HTR-8/SVneo (cell line): ENCODE data around the gene KLHL14.

ENCODE experiments used
- DNase-seq: peaks from one replicate; pipeline ENCODE4 v3.0.0; 2011; ENCODE audit warnings: low spot score, mixed read lengths; ENCODE audit not compliant: insufficient read length
- FAIRE-seq: peaks from 2 replicates; lab custom pipeline; 2011; peaks lifted over from hg19 to GRCh38; lab: Jason Lieb, UNC

Gene KLHL14

DNA sequence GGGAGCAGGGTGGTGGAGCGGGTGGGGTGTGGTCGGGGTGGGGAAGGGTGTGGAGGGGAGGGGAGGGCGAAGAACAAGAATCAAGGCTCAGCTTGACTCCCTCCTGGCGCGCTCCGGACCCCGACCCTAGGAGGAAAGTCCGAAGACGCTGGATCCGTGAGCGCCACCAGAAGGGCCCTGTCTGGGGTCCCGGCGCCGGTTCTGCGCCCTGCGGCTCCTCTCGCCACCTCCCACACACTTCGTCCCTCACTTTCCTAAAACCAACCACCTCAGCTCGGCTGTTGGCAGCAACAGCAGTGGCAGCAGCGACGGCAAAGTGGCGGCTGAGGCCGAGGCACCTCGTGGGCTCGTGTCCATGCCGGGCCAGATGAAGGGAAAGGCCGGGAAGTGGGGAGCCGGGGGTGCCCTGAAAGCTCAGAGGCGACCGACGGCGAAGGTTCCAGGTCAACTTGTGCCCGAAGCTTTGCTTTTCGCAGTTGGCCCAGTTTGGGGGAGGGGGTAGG lies 2.1 kb downstream of the KLHL14 start:
- DNase-seq (no peak), FAIRE-seq (no peak)

DNA sequence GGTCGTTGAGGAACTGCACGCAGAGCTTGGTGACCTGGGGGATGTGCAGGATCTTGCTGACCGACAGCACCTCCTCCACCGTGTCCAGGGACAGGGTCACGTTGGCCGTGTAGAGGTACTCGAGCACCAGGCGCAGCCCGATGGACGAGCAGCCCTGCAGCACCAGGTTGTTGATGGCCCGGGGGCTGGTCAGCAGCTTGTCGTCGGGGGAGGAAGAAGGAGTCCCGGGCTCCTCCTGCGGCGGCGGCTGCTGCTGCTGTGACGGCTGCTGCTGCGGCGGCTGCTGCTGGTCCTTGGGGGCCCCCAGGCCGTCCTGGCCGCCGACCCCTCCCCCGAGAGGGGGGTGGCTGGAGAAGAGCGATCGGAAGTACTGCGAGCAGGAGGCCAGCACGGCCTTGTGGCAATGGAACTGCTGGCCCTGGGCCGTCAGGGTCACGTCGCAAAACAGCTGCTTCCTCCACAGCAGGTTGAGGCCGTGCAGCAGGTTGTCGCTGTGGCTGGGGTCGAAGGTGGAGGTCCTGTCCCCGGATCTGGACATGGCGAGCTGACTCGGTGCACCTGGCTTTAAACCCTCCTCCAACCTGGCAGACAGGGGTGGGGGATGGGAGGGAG lies 2.7 kb downstream of the KLHL14 start:
- DNase-seq (no peak), FAIRE-seq (no peak)

DNA sequence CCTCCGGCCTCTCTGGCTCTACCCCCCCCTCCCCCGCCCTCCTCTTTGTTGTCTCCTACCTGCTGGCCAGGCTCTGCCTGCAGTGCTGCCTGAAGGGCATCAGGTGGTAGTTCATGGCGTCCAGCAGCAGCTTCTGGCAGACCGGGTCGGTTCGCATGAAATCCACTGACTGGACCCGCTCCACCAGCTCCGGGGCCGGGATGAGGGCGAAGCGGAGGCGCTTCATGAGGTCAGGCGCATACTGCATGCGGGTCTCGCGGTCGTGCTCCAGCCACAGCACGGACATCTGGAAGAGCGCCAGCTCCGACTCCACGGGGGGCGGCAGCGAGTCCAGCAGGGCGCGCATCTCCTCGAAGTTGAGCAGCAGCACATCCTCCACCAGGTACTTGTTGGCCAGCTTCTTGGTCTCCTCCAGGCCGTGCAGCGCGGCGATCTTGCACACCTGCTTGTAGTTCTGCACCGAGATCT lies 3.2 kb downstream of the KLHL14 start:
- DNase-seq, result no peak
- no peak for FAIRE-seq

DNA sequence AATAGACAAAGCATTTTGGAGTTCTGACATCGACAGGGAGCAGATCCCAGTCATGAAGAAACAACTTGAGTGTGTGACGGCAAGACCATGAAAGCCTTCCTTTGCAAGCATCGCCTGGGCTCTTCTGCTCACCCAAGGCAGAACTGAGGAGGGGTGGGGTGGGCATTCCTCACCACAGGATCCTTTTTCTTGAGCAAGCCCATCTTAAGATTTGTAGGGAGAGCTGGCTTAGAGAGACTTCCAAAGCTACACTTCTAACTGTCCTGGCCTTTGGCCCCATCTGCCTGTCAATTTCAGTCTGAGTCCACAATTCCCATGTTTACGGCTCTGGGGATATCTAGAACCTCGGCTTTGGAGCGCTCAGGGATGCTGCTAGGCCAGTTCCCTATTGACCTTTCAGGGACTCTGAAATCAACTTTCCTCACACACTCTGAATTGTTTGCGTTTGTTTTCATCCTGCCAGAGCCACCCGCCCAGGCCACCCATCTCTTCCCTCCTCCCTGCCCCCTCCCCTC lies 3.7 kb downstream of the KLHL14 start:
- DNase-seq (no peak), FAIRE-seq (no peak)

DNA sequence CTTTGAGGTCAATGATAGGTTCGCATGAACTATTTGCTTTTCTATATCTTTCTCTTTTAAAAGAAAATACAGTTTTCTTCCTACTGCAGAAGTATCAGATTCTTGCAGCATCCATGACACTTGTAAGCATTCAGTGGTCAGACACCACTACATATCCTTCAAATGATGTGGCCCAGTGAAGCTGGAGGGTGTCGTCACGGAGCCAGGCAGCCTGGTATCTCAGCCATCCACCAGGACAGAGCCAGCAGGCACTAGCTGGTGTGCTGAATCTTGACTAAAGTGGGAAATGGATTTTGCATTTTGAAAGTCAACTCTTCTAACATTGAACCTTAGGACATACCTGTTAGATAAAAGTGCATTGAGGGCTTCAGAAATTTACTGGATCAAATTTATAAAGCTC lies 5.4 kb downstream of the KLHL14 start:
- no peak for DNase-seq
- no peak for FAIRE-seq

DNA sequence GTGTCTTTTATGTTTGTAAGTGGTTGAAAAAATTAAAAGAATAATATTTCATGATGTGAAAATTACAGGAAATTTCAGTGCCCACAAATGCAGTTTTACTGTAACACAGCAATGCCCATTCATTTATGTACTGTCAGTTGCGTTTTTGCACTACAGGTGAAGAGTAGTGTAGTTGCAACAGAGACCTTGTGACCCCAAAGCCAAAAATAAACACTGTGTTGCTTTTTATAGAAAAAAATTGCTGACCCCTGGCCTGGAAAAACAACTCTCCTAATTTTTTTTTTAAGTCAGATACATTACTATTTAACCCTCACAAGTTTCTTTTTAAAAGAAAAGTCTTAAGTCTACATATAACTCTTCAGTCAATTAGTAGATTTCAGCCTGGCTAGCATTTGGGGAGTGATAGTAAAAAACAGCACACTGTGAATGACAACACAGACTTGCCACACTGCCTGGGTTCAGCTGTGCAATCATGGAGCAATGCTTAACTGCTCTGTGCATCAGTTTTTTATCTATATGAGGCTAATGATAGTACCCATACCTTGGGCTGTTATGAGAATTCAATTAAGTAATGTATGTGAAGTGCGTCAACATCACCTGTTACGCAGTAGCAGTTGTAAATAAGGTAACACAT lies 8.1 kb downstream of the KLHL14 start:
- FAIRE-seq, result no peak
- DNase-seq, result no peak

DNA sequence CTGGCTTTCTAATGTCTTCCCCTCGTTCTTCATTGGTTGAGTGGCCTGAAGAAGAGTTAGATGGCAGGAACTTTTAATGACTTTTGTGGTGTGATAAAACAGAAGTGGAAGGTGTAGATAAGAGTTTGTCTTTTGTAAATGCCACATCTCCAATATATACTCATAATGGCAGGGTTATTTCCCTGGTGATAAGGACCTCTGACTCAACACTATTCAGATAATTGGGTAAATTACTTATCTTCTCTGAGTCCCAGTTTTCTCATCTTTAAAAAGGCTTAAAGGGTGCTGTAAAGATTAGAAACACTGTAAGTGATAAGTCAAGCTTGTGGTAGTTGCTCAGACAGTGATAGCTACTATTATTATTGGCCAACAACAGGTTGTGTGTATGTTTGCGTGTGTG lies 9.5 kb downstream of the KLHL14 start:
- FAIRE-seq (no peak), DNase-seq (no peak)

DNA sequence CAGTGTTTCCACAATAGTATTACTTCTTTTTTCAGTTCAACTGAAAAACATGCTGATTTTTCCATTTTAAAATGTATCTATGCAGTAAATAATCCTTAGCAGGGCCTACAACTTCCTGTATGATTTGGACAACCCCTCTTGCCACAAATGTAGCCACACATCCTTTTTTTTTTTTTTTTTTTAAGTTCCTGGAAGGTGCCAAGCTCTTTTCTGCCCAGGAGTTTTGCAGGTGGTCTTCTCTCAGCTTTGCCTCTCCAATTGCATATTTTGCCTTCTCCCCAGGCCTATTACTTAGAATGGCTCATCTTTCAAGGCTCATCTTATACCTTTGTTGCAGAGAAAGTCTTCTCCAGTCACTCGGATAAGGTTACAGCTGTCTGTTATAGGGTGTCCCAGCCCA lies 11.6 kb downstream of the KLHL14 start:
- no peak for DNase-seq
- no peak for FAIRE-seq

DNA sequence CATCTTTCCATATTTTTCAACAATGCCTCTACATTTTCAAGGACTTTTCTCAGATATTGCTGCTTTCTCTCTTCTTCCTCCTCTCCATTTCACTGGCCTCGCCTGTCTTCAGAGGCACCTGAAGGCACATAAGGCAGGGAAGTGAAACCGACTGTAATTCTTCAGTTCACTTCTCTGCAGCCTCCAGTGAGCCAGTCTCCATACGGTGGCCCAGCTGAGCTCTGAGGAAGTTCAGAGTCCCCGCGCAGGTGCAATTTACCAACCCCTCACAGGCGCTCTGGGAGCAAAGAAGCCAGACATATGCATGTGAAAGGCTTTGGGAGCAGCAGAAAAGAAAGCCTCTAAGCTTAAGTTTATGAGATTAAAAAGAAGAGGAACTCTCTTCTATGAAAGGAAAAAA lies 12.4 kb downstream of the KLHL14 start:
- FAIRE-seq (no peak), DNase-seq (no peak)

DNA sequence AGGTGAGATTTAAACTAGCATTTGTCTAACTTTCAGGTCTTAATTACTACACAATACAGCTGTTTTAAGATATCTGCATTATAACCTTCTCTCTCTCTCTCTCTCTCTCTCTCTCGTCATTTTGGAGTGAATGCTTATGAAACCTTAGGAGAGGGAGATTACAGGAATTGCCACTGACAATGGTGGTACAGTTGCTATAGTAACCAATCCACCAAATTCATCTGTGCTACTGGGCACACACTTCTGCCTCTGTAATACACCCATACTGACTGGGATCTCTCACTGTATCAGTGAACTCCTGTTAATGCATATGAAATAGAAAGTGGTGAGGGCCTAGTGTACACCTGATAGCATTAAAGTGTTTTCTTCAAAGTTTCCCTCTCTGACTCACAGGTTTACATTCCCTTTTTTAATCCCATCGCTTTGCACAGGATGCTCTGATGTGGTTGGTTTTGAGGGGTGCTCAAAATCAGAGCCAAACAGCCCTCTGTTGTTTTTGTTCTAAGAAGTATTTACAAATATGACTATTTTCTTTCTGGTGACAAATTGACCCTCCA lies 13.1 kb downstream of the KLHL14 start:
- FAIRE-seq (no peak), DNase-seq (no peak)

DNA sequence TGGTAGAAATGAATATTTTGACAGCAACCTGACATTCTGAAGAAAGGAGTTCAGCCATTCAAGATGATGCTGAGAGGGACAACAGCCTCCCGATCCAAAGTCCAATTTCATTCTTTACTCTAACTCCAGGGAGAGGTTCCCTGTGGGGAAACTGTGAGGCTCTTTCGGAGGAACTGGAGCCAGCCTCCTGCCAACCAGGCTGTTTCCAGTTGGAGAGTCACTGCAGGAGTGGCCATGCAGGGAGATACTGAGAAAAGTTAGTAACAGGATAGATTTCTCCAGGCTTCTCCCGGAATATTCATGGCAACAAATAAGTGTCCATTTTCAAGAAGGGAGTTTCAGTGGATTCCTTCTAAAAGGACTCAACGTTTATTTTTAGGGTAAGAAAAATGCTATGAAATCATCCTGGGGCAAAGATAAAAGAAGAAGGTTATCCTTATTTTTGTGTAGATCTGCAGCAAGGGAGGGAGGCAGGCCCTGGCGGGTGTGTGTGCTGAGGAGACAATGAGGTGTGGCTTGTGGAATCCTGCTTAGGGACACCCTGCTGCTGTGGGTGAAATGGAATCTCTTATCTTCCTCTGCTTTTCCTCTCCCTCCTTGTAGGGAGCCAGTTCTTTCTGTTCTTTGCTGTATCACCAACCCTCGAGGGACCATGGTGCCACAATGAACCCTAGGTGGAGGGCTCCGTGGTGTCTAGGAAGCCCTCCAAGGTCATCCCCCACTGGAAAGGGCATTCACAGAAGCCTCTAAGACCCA lies 18.1 kb downstream of the KLHL14 start:
- DNase-seq (no peak), FAIRE-seq (no peak)

DNA sequence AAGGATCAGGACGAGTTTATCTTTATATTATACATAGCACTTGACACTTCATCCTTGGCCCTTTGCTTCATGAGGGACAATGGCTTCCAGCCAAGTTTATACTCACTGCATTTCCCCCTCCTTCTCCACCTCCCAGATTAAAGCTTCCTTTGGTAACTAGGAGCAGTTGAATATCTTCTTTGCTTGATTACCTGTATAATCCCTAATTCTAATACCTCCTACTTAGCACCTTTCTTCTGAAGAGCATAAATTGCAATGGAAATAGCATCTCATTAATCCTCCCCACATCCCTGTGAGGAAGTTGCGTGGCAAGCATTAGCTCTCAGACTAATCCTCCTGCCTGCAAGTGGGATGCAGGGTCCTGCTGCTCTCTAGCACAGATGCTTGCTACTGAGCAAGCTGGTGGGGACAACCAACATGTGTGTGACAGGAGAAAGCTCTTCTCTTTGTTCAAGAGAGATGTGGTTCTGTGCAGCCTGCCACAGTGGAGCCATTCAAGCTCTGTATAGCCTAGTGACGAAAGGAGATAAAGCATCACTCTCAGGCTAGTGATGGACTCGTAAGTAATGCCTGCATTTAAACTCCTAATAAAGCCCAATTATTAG lies 19.1 kb downstream of the KLHL14 start:
- no peak for FAIRE-seq
- DNase-seq, result no peak

DNA sequence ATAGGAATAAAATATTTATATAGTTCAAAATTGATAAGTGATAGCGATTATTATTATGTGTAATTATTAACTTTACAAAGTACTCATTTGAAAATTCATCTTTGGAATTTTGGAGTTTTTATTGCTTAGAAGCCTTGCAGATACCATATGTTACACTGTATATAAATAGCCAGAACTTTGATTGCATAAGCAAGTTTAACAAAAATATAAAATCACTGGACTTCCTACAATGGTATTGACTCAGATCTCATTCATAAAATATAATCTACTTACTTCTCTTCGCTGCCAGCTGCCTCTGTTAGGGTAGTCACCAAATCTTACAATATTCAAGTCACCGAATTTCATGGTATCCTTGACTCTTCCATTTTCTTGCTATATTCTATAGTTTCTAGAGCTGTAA lies 22.5 kb downstream of the KLHL14 start:
- no peak for DNase-seq
- FAIRE-seq, result no peak

DNA sequence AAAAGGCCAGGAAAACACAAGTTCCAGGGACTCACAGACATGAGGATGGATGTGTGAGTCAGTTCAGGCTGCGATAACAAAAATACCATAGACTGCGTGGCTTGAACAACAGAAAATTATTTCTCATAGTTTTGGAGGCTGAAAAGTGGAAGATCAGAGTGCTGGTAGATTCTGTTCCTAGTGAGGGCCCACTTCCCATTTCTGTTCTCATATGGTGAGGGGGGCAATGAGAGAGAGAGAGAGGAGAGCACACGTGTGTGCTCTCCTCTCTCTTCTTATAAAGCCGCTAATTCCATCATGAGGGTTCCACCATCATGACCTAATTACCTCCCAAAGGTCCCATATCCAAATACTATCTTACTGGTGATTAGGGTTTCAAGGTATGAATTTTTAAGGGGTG lies 23.0 kb downstream of the KLHL14 start:
- FAIRE-seq, result no peak
- DNase-seq, result no peak

DNA sequence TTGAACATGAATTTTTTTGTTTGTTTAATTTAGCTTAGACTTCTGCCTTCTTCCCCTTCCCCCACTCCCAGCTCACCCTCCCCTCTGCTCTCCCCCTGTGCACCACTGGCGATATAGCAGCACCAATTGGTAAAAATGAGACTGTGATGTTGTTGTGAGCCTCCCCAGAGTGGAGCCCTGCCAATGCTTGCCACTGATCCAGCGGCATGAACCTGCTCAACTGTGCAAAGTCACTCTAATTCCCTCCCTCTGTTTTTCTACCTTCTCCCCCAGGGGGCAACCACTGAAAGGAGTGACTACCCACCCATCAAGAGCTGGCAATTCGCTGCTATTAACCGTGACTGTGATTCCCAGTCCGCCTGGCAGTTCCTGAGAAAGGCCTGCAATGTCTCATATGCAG lies 30.2 kb downstream of the KLHL14 start:
- FAIRE-seq, result no peak

DNA sequence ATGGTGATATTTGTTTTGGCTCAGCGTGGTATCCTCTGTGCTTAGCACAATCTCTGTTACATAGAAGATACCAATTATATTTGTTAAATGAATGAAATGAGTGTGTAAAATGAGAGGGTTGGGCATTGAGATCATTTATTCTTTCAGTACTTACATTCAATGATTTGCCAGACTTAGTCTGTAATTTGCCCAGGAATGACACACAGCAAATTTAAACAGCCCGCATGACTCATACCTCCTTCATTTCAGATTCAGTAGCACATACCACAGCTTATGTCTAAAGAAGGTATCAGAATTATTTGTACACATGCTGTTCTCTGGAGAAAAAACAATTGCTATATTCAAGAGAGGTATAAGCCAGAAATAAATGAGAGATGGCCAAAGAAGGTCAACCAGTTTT lies 37.0 kb downstream of the KLHL14 start:
- DNase-seq, result no peak
- no peak for FAIRE-seq

More for the DNA sequence above, 30.2 kb downstream of the KLHL14 start:
- no peak for DNase-seq

DNA sequence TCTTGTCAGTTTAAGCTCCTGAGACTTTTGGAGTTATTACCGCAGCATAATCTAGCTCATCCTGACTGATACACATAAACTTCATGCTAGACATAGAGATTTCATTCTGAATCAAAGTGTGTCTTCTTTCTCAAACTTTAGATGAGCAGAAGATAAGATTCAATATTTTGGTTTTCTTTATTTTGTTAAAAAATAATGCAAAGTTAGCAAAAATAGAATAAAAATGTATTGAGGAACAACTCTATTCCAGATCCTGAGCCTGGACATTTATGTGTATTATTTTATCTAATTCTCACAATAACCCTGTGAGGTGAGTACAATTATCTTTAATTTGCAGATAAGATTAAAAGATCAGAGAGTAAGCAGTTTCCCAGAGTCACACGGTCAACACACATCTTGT lies 38.4 kb downstream of the KLHL14 start:
- DNase-seq (no peak), FAIRE-seq (no peak)

DNA sequence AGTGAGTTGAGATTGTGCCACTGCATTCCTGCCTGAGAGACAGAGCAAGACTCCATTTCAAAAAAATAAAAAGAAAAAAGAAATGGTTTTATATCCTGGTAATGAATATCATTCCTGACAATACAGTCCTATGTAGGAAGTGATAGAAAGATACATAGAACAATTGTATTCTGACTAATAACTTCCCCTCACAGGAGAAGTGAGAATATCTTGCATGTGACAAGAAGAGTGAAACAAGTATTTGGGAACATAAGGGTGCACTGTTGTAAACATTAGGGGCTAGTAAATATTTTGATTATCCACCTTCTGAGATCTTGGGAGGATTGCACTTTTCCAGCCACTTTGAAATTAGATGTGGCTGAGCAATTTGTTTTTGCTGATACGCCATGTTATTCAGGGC lies 40.7 kb downstream of the KLHL14 start:
- no peak for DNase-seq

DNA sequence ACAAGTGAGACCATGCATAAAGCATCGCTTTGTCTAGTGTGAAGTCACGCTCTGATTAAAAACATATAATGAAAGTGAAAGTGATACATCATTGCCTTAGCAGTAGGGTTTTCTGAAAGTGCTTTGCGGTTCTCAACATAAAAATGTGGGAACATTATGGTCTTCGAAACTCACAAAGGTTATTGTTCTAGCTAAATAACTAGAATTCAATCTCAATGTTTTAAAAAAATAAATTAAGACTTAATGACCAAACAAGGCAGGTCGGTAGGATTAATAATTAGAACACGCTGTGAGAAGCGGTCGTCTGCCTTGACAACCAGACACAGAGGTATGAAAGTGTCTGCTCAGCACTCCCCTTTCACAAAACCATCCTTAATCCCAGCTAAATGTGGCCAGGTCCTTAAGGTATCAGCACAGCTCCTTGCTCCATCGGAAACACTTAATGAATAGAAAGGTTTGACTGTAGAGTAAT lies 42.2 kb downstream of the KLHL14 start:
- FAIRE-seq (no peak), DNase-seq (no peak)

More for the DNA sequence above, 40.7 kb downstream of the KLHL14 start:
- FAIRE-seq, result no peak

DNA sequence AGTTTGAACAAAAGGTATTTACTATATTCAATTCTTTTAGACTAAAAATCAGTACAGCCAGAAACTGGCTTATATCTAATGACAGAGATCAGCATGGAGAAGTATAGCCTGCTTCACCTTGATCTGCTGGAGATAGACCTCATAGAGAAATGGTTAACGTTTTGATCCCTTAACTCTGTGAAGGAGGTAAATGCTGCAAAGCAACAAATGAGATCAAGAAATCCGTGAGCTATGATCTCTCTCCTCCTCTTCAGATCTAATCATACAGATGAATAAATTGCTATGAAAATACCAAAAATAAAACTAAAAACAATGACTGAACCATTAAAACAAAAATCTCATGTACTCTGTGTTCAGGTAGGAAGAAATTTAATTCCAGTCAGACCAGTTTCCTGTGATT lies 42.8 kb downstream of the KLHL14 start:
- DNase-seq (no peak), FAIRE-seq (no peak)
